Activated T-helper 2 cell treated with anti-CD3 and anti-CD28 coated beads, Interferon-gamma antibody, Interleukin-2, Interleukin-4, amounts not matched to agents 10 μg/mL and 5 μg/mL and 100 μg/mL, durations not matched to agents 14 hours and 24 hours and 36 hours (primary cell): Measurements from ENCODE around the gene NSUN6. TPM values are rescaled to one million over a fixed set of nuclear protein-coding genes. Genes with fewer than 3 reads are reported as not detected.
A peak's percentile ranks its signal among the peaks of the same experiment; 100 is the strongest.

Experiments used
- DNase-seq: peaks from one replicate; pipeline ENCODE4 v3.0.0; 2021; ENCODE audit warnings: low spot score
- H3K27ac Mint-ChIP-seq: one replicate; pipeline ENCODE4 v1.8.0; 2021; ENCODE audit warnings: mixed read lengths
- H3K27me3 Mint-ChIP-seq: one replicate; pipeline ENCODE4 v1.8.0; 2021; ENCODE audit warnings: low read depth, mixed read lengths
- H3K36me3 Mint-ChIP-seq: one replicate; pipeline ENCODE4 v1.8.0; 2021; ENCODE audit warnings: low read depth, mixed read lengths
- H3K4me1 Mint-ChIP-seq: one replicate; pipeline ENCODE4 v1.8.0; 2021; ENCODE audit warnings: low read depth, mixed read lengths
- H3K4me3 Mint-ChIP-seq: one replicate; pipeline ENCODE4 v1.8.0; 2021; ENCODE audit warnings: low read depth, mild to moderate bottlenecking, moderate library complexity, mixed read lengths
- H3K9me3 Mint-ChIP-seq: one replicate; pipeline ENCODE4 v1.8.0; 2021; ENCODE audit warnings: mixed read lengths
- intact Hi-C: fragments of 100-400 bp; cut with micrococcal nuclease; formaldehyde crosslinking; loops from one replicate; pipeline ENCODE4 v1.15.1; 2023
- total RNA-seq: library from RNA; stranded (reverse); gene quantifications from 2 replicates; pipeline ENCODE4 v1.2.3, GENCODE V29; 2022

NSUN6 gene, protein sequence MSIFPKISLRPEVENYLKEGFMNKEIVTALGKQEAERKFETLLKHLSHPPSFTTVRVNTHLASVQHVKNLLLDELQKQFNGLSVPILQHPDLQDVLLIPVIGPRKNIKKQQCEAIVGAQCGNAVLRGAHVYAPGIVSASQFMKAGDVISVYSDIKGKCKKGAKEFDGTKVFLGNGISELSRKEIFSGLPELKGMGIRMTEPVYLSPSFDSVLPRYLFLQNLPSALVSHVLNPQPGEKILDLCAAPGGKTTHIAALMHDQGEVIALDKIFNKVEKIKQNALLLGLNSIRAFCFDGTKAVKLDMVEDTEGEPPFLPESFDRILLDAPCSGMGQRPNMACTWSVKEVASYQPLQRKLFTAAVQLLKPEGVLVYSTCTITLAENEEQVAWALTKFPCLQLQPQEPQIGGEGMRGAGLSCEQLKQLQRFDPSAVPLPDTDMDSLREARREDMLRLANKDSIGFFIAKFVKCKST
- total RNA-seq = 13.7 and 16.4 TPM in 2 replicates

DNA sequence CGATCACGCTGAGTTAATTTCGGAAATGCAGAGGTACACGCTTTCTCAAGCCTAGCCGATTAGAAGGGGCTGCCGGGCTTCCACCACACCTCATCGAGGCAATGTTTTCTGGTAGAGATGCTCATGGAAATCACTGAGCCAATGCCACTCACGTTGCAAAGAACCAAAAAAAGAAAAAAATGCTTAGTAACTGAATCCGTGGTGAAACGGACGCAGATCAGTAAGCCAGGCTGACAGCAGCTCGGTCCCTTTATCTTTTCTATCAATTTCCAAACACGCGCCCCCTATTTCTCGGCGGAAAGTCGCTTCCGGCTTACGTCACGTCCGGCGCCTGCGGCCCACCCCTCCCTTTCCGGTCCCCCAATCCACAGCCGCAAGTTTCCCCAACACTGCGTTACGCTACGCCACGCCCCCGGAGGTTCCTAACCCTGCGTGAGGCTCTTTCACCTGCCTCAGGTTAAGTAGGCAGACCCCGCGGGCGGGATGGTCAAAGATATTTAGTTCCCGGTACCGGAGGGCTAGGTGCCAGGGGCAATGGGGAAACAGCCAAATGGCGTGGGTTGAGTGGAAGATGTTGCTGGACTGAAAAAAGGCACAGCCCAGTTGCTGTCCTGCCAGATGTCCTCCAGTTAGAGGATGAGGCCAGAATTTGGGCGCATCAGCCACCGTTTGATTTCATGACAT is at the start of gene NSUN6:
Gene NSUN6, minus strand, starts transcription at position 264 of the 684 bp plus-strand sequence. CDS start 384 bp downstream, outside the sequence.
- peak; percentile 92 for DNase-seq
- intact Hi-C loops = loop anchor here (1.0 to 10.0 kb wide), 5 partner anchors 8 to 1837 kb away; partner anchors contain the start of genes ARL5B, RSU1 and STAM
- peak within 1 kb of the TSS; percentile 93 for H3K27ac Mint-ChIP-seq
- H3K4me3 Mint-ChIP-seq = peak within 1 kb of the TSS; percentile 91
- peaks cover 10% of the 10 kb centered on the region for H3K36me3 Mint-ChIP-seq
- H3K9me3 Mint-ChIP-seq = no peaks in the 10 kb centered on the region
- no peaks in the 10 kb centered on the region for H3K27me3 Mint-ChIP-seq
- H3K4me1 Mint-ChIP-seq = peaks cover 38% of the 10 kb centered on the region

DNA sequence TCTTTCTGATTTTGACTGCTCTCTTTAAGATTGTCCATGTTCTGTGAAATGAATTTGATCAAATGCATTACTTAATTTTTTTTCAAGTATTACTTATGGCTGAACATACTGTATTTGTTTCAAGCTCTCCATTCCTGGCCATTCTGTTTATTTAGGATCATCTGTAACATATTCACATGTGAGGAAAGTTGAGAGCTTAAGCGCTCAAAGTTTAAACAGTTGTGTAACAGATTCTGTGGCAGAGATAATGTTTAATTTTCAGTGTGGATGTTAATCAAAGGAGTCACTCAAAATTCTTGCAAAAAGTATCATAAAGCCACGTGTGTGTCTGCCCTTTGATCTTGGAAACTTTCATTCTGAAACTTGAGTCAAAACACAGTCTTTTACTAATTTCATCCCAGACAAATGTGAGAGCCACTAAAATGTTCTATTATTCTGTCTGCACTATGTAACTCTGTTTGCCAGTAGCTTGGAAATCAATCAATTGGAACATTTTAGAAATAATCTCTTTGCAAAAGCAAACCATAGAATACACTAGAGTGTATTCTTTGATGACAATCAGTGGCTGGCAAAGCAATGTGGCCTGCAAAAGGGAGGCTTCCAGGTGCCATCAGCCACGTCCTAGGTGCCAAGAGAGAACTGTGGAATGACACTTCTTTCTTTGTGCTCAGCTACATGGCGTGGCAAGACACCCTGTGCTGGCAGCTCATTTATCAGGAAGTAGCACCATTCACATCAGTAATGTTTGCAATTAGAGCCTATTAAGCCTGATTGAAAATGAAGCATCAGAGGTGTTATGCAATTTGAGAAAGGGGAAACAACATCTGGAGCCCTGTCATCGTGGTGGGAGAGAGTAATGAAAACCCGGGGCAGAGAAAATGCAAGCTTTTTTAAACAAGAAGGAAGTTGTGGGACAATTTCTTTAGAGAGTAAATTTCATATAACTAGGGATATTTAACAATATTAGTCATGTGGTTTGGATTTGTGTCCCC is 48.8 kb upstream of the NSUN6 start:
- peaks cover 7% of the 10 kb centered on the region for H3K4me1 Mint-ChIP-seq
- no peaks in the 10 kb centered on the region for H3K27me3 Mint-ChIP-seq
- no peaks in the 10 kb centered on the region for H3K9me3 Mint-ChIP-seq
- H3K36me3 Mint-ChIP-seq = no peaks in the 10 kb centered on the region
- no peak for DNase-seq
- intact Hi-C loops = no loop called here
- H3K4me3 Mint-ChIP-seq = no peak overlapping the region
- H3K27ac Mint-ChIP-seq = no peak overlapping the region

DNA sequence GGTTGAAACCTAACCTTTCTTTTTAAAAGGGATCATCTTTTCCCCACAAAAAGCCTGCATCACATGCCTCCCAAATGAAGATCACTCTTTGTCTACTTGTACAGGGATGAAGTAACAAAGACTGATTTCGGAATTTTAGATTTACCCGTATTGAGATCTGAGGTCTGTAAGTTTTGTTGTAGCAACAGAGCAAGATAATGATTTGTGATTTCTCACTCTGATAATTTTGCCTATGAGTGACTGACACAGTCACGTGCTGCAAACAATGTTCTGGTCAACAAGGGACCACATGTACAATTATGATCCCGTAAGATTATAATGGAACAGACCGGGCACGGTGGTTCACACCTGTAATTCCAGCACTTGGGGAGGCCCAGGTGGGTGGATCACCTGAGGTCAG is 39.2 kb upstream of the NSUN6 start:
- Mint-ChIP-seq H3K27me3 (peaks cover 7% of the 10 kb centered on the region), H3K4me3 (no peak overlapping the region), H3K9me3 (no peaks in the 10 kb centered on the region), H3K27ac (no peak overlapping the region), H3K36me3 (no peaks in the 10 kb centered on the region), H3K4me1 (no peaks in the 10 kb centered on the region)
- DNase-seq = no peak
- intact Hi-C loops = no loop called here

DNA sequence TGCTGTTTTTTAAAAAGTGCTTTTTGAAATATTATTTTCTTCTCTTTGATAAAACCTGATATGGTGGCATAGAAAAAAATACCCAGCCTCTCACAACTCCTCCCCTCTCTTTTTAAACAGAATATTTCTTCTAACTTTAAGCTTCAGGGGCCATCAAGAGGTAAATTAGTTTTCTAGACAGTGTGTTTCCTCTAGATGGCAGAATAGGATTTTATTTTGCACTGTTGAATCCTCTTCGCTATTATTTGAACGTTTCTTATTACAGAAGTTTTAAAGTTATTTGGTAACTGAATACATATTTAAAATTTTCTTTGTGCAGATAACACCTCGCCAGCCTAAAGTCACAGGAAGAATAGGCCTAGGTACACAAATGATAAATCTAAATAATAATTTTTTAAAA is 38.1 kb upstream of the NSUN6 start:
- H3K4me1 Mint-ChIP-seq = peaks cover 8% of the 10 kb centered on the region
- intact Hi-C loops = loop anchor here (10.0 kb wide), 1 partner anchor 1125 kb away; the partner anchor contains the start of gene PLXDC2
- no peak for DNase-seq
- H3K27ac Mint-ChIP-seq = no peak overlapping the region
- peaks cover 7% of the 10 kb centered on the region for H3K27me3 Mint-ChIP-seq
- H3K9me3 Mint-ChIP-seq = no peaks in the 10 kb centered on the region
- no peaks in the 10 kb centered on the region for H3K36me3 Mint-ChIP-seq
- H3K4me3 Mint-ChIP-seq = no peak overlapping the region

DNA sequence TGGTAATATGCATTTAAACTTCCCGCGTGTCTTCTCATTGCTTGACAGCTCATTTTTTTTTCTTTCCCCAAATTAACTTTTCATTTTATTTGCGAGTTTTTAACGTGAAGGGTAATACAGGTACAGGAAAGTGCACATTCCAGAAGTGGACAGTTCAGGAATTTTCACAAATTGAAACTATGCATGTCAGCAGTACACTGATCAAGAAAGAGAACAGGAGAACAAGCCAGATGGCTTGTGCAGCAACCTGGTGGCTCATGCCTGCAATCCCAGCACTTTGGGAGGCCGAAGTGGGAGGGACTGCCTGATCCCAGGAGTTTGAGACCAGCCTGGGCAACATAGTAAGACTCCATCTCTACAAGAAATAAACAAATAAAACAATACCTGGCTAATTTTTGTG is 36.3 kb upstream of the NSUN6 start:
- Mint-ChIP-seq H3K9me3 (no peaks in the 10 kb centered on the region), H3K36me3 (peaks cover 6% of the 10 kb centered on the region), H3K27me3 (peaks cover 7% of the 10 kb centered on the region), H3K4me1 (peaks cover 22% of the 10 kb centered on the region), H3K4me3 (no peak overlapping the region), H3K27ac (no peak overlapping the region)
- intact Hi-C loops = loop anchor here (10.0 kb wide), 1 partner anchor 1127 kb away; the partner anchor contains the start of gene PLXDC2
- no peak for DNase-seq

DNA sequence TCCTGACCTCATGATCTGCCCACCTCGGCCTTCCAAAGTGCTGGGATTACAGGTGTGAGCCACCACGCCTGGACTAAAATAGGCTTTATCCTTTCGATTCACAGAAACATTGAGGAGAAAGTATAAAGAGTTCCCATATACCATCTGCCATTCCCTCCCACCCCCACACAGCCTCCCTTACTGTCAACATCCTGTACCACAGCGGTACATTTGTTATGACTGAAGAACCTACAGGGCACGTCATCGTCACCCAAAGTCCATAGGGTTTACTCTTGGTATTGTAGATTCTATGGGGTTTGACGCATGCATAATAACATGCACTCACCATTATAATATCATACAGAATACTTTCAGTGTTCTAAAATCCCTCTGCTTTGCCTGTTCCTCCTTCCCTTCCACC is 35.8 kb upstream of the NSUN6 start:
- DNase-seq = no peak
- H3K36me3 Mint-ChIP-seq = peaks cover 11% of the 10 kb centered on the region
- H3K27ac Mint-ChIP-seq = no peak overlapping the region
- H3K4me1 Mint-ChIP-seq = peaks cover 25% of the 10 kb centered on the region
- intact Hi-C loops = loop anchor here (10.0 kb wide), 1 partner anchor 1128 kb away; the partner anchor contains the start of gene PLXDC2
- no peak overlapping the region for H3K4me3 Mint-ChIP-seq
- peaks cover 7% of the 10 kb centered on the region for H3K27me3 Mint-ChIP-seq
- no peaks in the 10 kb centered on the region for H3K9me3 Mint-ChIP-seq

DNA sequence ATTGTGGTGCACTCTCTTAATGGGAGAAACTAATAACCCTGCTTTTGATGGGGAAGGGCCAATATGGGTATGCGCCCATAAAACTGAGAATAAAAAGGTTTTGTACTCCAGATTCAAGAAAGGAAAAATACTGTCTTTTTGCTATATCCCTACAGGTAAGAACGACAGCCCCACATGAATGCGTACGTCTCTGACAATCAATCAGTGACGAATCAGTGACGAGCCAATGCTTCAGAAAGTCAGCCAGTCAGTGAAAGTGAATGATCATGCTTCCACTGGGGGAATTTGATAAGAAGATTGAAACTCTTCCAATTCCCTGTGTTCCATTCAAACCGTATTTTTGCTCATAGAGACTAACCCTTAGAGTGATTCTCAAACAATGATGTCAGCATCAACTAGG is 34.2 kb upstream of the NSUN6 start:
- intact Hi-C loops = loop anchor here (10.0 kb wide), 1 partner anchor 1129 kb away; the partner anchor contains the start of gene PLXDC2
- DNase-seq = no peak
- no peaks in the 10 kb centered on the region for H3K9me3 Mint-ChIP-seq
- H3K4me1 Mint-ChIP-seq = peaks cover 27% of the 10 kb centered on the region
- H3K4me3 Mint-ChIP-seq = no peak overlapping the region
- H3K36me3 Mint-ChIP-seq = peaks cover 23% of the 10 kb centered on the region
- no peak overlapping the region for H3K27ac Mint-ChIP-seq
- H3K27me3 Mint-ChIP-seq = peaks cover 7% of the 10 kb centered on the region

DNA sequence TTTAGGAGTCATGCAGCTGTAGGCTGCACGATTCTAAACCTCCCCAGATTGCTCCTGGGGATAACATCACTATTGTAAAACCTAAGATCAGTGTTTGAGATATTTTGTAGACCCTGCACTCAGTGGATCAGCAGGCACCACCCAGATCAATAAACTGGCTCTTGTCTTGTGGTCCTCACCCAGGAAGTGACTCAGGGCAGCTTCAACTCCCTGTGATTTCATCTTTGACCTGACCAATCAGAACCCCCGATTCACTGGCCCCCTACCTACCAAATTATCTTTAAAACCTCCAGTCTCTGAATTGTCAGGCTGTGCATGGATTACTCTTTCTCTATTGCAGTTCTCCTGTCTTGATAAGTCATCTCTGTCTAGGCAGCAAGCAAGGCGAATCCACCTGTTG is 33.6 kb upstream of the NSUN6 start:
- peaks cover 23% of the 10 kb centered on the region for H3K36me3 Mint-ChIP-seq
- no peaks in the 10 kb centered on the region for H3K9me3 Mint-ChIP-seq
- peaks cover 7% of the 10 kb centered on the region for H3K27me3 Mint-ChIP-seq
- intact Hi-C loops = loop anchor here (10.0 kb wide), 1 partner anchor 1130 kb away; the partner anchor contains the start of gene PLXDC2
- H3K4me1 Mint-ChIP-seq = peaks cover 27% of the 10 kb centered on the region
- H3K27ac Mint-ChIP-seq = no peak overlapping the region
- DNase-seq = no peak
- H3K4me3 Mint-ChIP-seq = no peak overlapping the region

DNA sequence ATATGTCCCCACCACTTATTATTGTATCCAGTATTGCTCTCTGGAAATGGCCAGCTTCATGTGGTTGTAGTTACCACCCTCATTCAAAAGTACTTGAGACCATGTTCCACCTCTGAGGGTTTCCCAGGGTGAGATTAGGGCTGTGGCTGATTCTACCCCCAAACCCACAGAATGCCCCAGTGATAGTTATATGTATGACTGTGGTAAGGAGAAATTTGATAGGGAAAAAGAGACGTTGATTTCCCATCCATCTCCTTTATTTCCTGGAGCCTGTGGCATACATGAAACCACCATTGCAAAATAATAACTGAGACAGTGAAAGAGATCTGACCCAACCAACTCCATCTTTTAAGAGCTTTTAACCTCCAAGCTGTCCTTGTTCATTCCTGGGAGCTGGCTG is 33.0 kb upstream of the NSUN6 start:
- Mint-ChIP-seq H3K9me3 (no peaks in the 10 kb centered on the region), H3K36me3 (peaks cover 23% of the 10 kb centered on the region), H3K4me1 (peaks cover 27% of the 10 kb centered on the region), H3K27ac (no peak overlapping the region), H3K27me3 (peaks cover 5% of the 10 kb centered on the region), H3K4me3 (no peak overlapping the region)
- no peak for DNase-seq
- intact Hi-C loops = loop anchor here (10.0 kb wide), 1 partner anchor 1130 kb away; the partner anchor contains the start of gene PLXDC2

DNA sequence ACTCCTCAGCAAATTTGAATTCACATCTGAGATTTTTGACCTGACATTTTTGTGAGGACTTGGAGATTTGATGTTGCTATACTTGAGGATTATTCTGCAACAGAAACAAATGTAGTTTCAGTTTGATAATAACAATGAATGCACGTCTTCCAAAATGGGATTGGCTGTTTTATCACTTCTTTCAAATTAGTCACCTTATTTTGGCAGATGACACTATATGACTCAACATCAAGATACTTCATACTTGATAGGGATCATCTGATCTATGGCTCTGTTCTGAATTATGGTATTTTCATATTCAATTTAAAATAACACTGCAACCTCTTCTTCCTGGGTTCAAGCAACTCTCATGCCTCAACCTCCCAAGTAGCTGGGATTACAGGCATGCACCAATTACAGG is 32.0 kb upstream of the NSUN6 start:
- Mint-ChIP-seq H3K9me3 (no peaks in the 10 kb centered on the region), H3K4me3 (no peak overlapping the region), H3K27me3 (no peaks in the 10 kb centered on the region), H3K36me3 (peaks cover 29% of the 10 kb centered on the region), H3K4me1 (peaks cover 27% of the 10 kb centered on the region), H3K27ac (no peak overlapping the region)
- DNase-seq = no peak
- intact Hi-C loops = loop anchor here (10.0 kb wide), 1 partner anchor 1131 kb away; the partner anchor contains the start of gene PLXDC2

DNA sequence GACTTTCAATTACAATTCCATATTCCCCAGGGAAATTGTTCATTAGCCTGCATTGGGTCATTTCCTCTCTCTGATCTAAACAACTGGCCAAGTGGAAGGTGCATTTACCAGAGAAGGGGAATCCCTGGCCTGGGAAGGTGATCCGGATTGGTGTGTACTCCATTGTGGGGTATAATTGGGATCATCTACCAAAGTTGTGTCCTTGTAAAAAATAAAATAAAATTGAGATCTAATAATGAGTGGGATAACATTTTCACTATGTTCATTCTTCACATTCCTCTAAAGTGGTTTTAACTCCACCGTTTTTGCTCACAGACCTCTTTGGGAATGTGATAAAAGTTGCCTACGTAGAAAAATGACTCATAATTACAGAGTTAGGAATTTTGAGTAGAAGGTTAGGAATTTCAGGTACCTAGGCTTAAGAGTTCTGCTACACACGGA is 30.6 kb upstream of the NSUN6 start:
- intact Hi-C loops = loop anchor here (10.0 kb wide), 1 partner anchor 1133 kb away; the partner anchor contains the start of gene PLXDC2
- H3K27me3 Mint-ChIP-seq = no peaks in the 10 kb centered on the region

DNA sequence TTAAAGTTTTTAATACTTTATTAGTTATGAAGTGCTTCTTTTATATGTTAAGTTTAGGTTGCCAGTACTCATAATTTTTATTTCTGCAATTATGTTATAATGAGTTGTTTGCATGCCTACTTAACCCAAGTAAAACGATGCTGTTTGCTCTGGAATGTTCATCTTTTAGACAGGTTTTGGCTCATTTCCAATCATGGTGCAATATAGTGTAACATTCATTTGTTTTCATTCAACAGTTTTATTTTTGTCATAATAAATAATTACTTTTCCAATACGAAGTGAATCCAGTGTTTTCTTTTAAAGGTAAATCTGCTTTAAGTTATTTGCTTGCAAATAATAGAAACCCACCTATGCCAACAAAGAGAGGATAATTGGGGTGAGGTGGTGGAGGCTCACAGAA is 30.0 kb upstream of the NSUN6 start:
- intact Hi-C loops = loop anchor here (10.0 kb wide), 1 partner anchor 1133 kb away; the partner anchor contains the start of gene PLXDC2
- Mint-ChIP-seq H3K36me3 (peaks cover 39% of the 10 kb centered on the region), H3K27ac (no peak overlapping the region), H3K4me3 (no peak overlapping the region), H3K9me3 (no peaks in the 10 kb centered on the region), H3K4me1 (peaks cover 27% of the 10 kb centered on the region), H3K27me3 (no peaks in the 10 kb centered on the region)
- DNase-seq = no peak

More for the DNA sequence above, 30.6 kb upstream of the NSUN6 start:
- DNase-seq = no peak
- H3K9me3 Mint-ChIP-seq = no peaks in the 10 kb centered on the region
- H3K36me3 Mint-ChIP-seq = peaks cover 35% of the 10 kb centered on the region
- H3K4me3 Mint-ChIP-seq = no peak overlapping the region
- H3K4me1 Mint-ChIP-seq = peaks cover 27% of the 10 kb centered on the region
- no peak overlapping the region for H3K27ac Mint-ChIP-seq
